ENCODE results near the gene XPNPEP3. TPM values are rescaled to one million over a fixed set of nuclear protein-coding genes. Genes with fewer than 3 reads are reported as not detected.
A peak's percentile ranks its signal among the peaks of the same experiment; 100 is the strongest.

The XPNPEP3 gene
- total and polyA plus RNA-seq, 2 of the 4 experiments (the other 2 are of a cell fraction): 9.3 to 10.9 TPM

DNA sequence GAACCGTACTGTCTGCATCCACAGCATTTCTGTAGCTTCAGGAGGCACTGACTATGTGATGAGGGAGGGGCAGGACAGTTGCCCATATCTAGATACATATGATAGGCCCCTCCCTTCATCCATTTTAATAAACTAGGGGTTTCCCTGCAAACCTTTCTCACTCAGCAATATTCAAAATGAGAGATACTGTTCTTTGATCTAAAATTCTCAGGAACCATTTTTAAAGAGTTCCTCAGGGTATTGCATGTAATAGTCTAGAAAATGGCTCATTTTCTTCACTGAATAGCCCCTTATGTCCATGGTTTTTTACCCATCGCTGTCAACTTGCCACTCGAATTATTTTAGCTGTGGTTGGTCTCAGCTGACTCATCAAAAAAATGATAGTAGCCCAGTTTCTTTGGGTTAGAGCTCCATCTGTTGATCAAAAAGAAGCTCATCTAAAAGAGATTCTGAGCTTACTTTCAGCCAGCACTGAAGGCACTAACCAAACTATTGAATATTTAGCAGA is 42.0 kb downstream of the XPNPEP3 start:
- Histone ChIP-seq H4K20me1 (ENCODE audit: insufficient read depth, low read length) (no peaks in the 10 kb centered on the region), H2BK20ac (ENCODE audit: low read depth, low read length) (0 out of 2 replicates have a peak overlapping the region, but pooled peaks have one; percentile 16), H2BK5ac (ENCODE audit: low read depth, low read length, poor library complexity, severe bottlenecking) (no peak overlapping the region), H2AK5ac (ENCODE audit: low read depth, low read length) (no peak overlapping the region), H2AFZ (replicated peaks; ENCODE audit: low read length, poor library complexity) (no peak overlapping the region), H3K4me3 (ENCODE audit: insufficient read depth, low read depth, low read length) (no peak overlapping the region), H3K18ac (ENCODE audit: low read depth, low read length) (no peak overlapping the region), H4K5ac (ENCODE audit: low read depth, low read length) (no peak overlapping the region), H3K36me3 (ENCODE audit: control insufficient read depth, insufficient read depth, low read length) (peaks cover under 1% of the 10 kb centered on the region), H2BK15ac (ENCODE audit: low read depth, low read length) (no peak overlapping the region), H3K9me3 (ENCODE audit: control insufficient read depth, insufficient read depth, low read length) (no peaks in the 10 kb centered on the region), H3K79me1 (ENCODE audit: low read depth in 1 of 2, low read length in 2 of 2) (peaks cover 0 to 7% of the 10 kb centered on the region in 2 experiments; a peak in 1 of 4 replicates), H4K91ac (ENCODE audit: insufficient read depth, low read depth, low read length) (no peak overlapping the region), H3K27me3 (ENCODE audit: control insufficient read depth, insufficient read depth, low read length) (no peaks in the 10 kb centered on the region), H3K14ac (replicated peaks; ENCODE audit: low read depth, low read length) (no peak overlapping the region), H3K9me1 (ENCODE audit: insufficient read depth, low read length) (no peaks in the 10 kb centered on the region), H3K56ac (ENCODE audit: extremely low read depth, insufficient read depth, low read length) (no peak overlapping the region), H3K23ac (ENCODE audit: low read depth, low read length) (0 out of 2 replicates have a peak overlapping the region, but pooled peaks have one; percentile 13), H3K9ac (ENCODE audit: low read depth, low read length) (no peak overlapping the region), H3K4me2 (ENCODE audit: low read depth, low read length) (no peak overlapping the region), H3K27ac (ENCODE audit: insufficient read depth, low read length) (no peak overlapping the region), H2BK120ac (ENCODE audit: low read depth, low read length) (no peak overlapping the region), H2AK9ac (replicated peaks; ENCODE audit: low read depth, low read length, poor library complexity) (no peak overlapping the region), H3K4me1 (ENCODE audit: control insufficient read depth, insufficient read depth, low read length) (no peaks in the 10 kb centered on the region), H4K8ac (ENCODE audit: low read depth in 2 of 2, low read length in 2 of 2) (no peak overlapping the region; a peak in 1 of 4 replicates), H3K4ac (ENCODE audit: low read depth, low read length) (no peak overlapping the region)
- no TSS peak for BruUV-seq (replicated peaks)
- in situ Hi-C loops (cut with MboI; ENCODE audit: low sequenced_read_pairs) (loop anchor here (25.0 kb wide), 1 partner anchor 462 kb away; no protein-coding TSS in a partner anchor), dilution Hi-C loops (cut with HindIII; ENCODE audit: low sequenced_read_pairs, unreplicated experiment) (no loop called here), intact Hi-C loops (cut with micrococcal nuclease) (loop anchor here (1.0 to 10.0 kb wide), 5 partner anchors 54 to 524 kb away; partner anchors contain the start of gene SGSM3)
- ChIA-PET CTCF (interaction anchor here (0.6 to 1.8 kb wide), 11 partner anchors 9 to 498 kb away, joined by 3 to 4 read pairs (median 3); no protein-coding TSS in a partner anchor), POLR2A (ENCODE audit: unreplicated experiment) (interaction anchor here (0.5 to 1.0 kb wide), 2 partner anchors 80 to 126 kb away, joined by 5 read pairs; partner anchors contain the start of gene SLC25A17)
- peak; percentile 67 for DNase-seq
- 19% methylated on average over 2 of the region's 3 CpGs; no CpG with 5 or more reads in 1 of the 2 experiments for WGBS, 2 experiments (ENCODE audit: extremely low coverage in 2 of 2, insufficient read length in 1 of 2)
- TF ChIP-seq SMC3 (IDR thresholded peaks at IDR 0.05; ENCODE audit: low read depth, low read length): peak; percentile 60; the same call in 1 of the 2 replicates
- TF ChIP-seq POLR2A (IDR thresholded peaks at IDR 0.05; ENCODE audit: low read depth, low read length): no peak
- peak; percentile 99 for TF ChIP-seq MAFK (IDR thresholded peaks at IDR 0.05; ENCODE audit: low read depth, low read length)
- no peak for TF ChIP-seq MAZ (IDR thresholded peaks at IDR 0.05; ENCODE audit: borderline replicate concordance, low read depth, low read length)
- TF ChIP-seq RAD21 (IDR thresholded peaks at IDR 0.05; ENCODE audit: low read length): peak; percentile 77
- 0 out of 2 replicates have a peak, but pooled peaks have one; percentile 7 for TF ChIP-seq FOS (IDR thresholded peaks at IDR 0.05; ENCODE audit: low read depth, low read length)
- TF ChIP-seq, protein P1, sequence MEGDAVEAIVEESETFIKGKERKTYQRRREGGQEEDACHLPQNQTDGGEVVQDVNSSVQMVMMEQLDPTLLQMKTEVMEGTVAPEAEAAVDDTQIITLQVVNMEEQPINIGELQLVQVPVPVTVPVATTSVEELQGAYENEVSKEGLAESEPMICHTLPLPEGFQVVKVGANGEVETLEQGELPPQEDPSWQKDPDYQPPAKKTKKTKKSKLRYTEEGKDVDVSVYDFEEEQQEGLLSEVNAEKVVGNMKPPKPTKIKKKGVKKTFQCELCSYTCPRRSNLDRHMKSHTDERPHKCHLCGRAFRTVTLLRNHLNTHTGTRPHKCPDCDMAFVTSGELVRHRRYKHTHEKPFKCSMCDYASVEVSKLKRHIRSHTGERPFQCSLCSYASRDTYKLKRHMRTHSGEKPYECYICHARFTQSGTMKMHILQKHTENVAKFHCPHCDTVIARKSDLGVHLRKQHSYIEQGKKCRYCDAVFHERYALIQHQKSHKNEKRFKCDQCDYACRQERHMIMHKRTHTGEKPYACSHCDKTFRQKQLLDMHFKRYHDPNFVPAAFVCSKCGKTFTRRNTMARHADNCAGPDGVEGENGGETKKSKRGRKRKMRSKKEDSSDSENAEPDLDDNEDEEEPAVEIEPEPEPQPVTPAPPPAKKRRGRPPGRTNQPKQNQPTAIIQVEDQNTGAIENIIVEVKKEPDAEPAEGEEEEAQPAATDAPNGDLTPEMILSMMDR (conservative IDR thresholded peaks at IDR 0.05; ENCODE audit: low read depth, low read length): peak; percentile 66
- peak; percentile 88 for ATAC-seq (ENCODE audit: low read depth)
